Neural progenitor cell (in vitro differentiated cells): ENCODE measurements around the gene PLEKHG5. TPM values are rescaled to one million over a fixed set of nuclear protein-coding genes. Genes with fewer than 3 reads are reported as not detected.
A peak's percentile ranks its signal among the peaks of the same experiment; 100 is the strongest.
"Not testable (repeated sequence)": the region's sequence is repeated elsewhere in the genome, so short reads cannot be mapped to it uniquely, and the experiment has no call there.

Experiments used
- DNase-seq: peaks from one replicate; pipeline ENCODE4 v3.0.0-alpha.2; 2016; ENCODE audit warnings: low spot score
- H2AFZ ChIP-seq: fragments of 200-600 bp; sonication (generic); replicated peaks from 2 replicates; pipeline ENCODE4 v1.6.1; 2016; ENCODE audit warnings: antibody characterized with exemption
- H3F3A ChIP-seq: fragments of 200-600 bp; sonication (generic); 2 replicates; pipeline ENCODE4 v1.6.1; 2016; ENCODE audit warnings: antibody characterized with exemption, low read depth
- H3K27ac ChIP-seq: fragments of 200-600 bp; sonication (generic); 2 replicates; pipeline ENCODE4 v1.5.1; 2016; ENCODE audit warnings: mild to moderate bottlenecking
- H3K27me3 ChIP-seq: fragments of 200-600 bp; sonication (generic); 2 replicates; pipeline ENCODE4 v1.6.1; 2016; ENCODE audit warnings: mild to moderate bottlenecking, moderate library complexity
- H3K36me3 ChIP-seq: fragments of 200-600 bp; sonication (generic); 2 replicates; pipeline ENCODE4 v1.5.1; 2016
- H3K4me1 ChIP-seq: fragments of 200-600 bp; sonication (generic); 2 replicates; pipeline ENCODE4 v1.6.1; 2016; ENCODE audit warnings: mixed run types
- H3K4me2 ChIP-seq: fragments of 200-600 bp; sonication (generic); 2 replicates; pipeline ENCODE4 v1.6.1; 2016
- H3K4me3 ChIP-seq: fragments of 200-600 bp; sonication (generic); 2 replicates; pipeline ENCODE4 v1.5.1; 2016
- H3K79me2 ChIP-seq: fragments of 200-600 bp; sonication (generic); 2 replicates; pipeline ENCODE4 v1.6.1; 2016; ENCODE audit warnings: low read depth
- H3K9ac ChIP-seq: fragments of 200-600 bp; sonication (generic); 2 replicates; pipeline ENCODE4 v1.6.1; 2016
- H3K9me3 ChIP-seq: fragments of 200-600 bp; sonication (generic); 2 replicates; pipeline ENCODE4 v1.5.1; 2016; ENCODE audit warnings: low read depth
- H4K20me1 ChIP-seq: fragments of 200-600 bp; sonication (generic); 2 replicates; pipeline ENCODE4 v1.6.1; 2016; ENCODE audit warnings: low read depth
- H3K27ac Mint-ChIP-seq: 3 replicates; pipeline ENCODE4 v1.8.0; 2021; ENCODE audit warnings: mixed read lengths
- H3K27me3 Mint-ChIP-seq: 2 replicates; pipeline ENCODE4 v1.8.0; 2022; ENCODE audit warnings: low read depth, mild to moderate bottlenecking, inconsistent platforms, moderate library complexity, mixed read lengths; ENCODE audit not compliant: insufficient read depth
- H3K36me3 Mint-ChIP-seq: 3 replicates; pipeline ENCODE4 v1.8.0; 2021; ENCODE audit warnings: mixed read lengths
- H3K4me1 Mint-ChIP-seq: 3 replicates; pipeline ENCODE4 v1.8.0; 2021; ENCODE audit warnings: mixed read lengths
- H3K4me3 Mint-ChIP-seq: 3 replicates; pipeline ENCODE4 v1.8.0; 2021; ENCODE audit warnings: mild to moderate bottlenecking, moderate library complexity, mixed read lengths
- H3K9me3 Mint-ChIP-seq: 3 replicates; pipeline ENCODE4 v1.8.0; 2020; ENCODE audit warnings: mixed read lengths
- EZH2 ChIP-seq: fragments of 200-600 bp; sonication (generic); IDR thresholded peaks from 2 replicates; pipeline ENCODE4 v1.6.1; 2017; ENCODE audit warnings: antibody characterized with exemption, mild to moderate bottlenecking, moderate library complexity
- EZH2phosphoT487 ChIP-seq: fragments of 200-600 bp; sonication (generic); IDR thresholded peaks from 2 replicates; pipeline ENCODE4 v1.6.1; 2017; ENCODE audit warnings: antibody characterized with exemption
- total RNA-seq: library from RNA; depleted of rRNA; stranded (reverse); fragments of >200 nt; gene quantifications from 2 replicates; pipeline ENCODE4 v1.2.3, GENCODE V29; 2015; ENCODE audit warnings: low replicate concordance
- TF ChIP-seq, protein P1 (sequence below): fragments of 200-600 bp; sonication (generic); IDR thresholded peaks from 2 replicates; pipeline ENCODE4 v1.5.1; 2017; ENCODE audit warnings: antibody characterized with exemption, mild to moderate bottlenecking

Gene PLEKHG5
- total RNA-seq, 1 donor from 2014 or later: 7.4 TPM

DNA sequence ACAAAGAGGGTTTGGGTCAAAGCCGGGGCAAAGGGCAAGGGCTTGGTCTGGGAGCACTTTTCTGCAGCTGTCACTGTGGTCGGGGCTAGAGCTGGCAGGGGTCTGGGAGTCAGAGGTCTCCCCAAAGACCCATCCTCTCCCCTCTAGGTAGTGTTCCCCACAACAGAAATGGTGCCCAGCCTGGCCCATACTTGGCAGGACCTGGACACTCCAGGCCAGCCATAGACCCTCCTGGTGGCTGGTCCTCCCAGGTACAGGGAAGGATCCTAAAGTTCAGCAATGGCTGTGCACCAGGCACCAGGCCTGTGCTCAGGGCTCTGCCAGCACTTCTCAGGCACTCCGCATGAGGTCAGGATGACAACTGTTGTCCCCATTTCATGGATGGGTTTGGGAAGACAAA, 55.9 kb downstream of the PLEKHG5 start:
- Histone ChIP-seq H3K36me3 (no peaks in the 10 kb centered on the region), H3K27me3 (peaks cover 21% of the 10 kb centered on the region), H3K9ac (no peak overlapping the region), H3K4me3 (no peak overlapping the region), H3K4me1 (no peaks in the 10 kb centered on the region), H3K9me3 (no peaks in the 10 kb centered on the region), H3F3A (peaks cover 11% of the 10 kb centered on the region), H4K20me1 (peaks cover 5% of the 10 kb centered on the region), H3K79me2 (no peaks in the 10 kb centered on the region), H3K27ac (no peak overlapping the region), H3K4me2 (no peak overlapping the region), H2AFZ (no peak overlapping the region)
- Mint-ChIP-seq H3K4me3 (no peak overlapping the region), H3K4me1 (peaks cover 31% of the 10 kb centered on the region), H3K27ac (peak overlapping the region; percentile 14), H3K27me3 (peaks cover 17% of the 10 kb centered on the region), H3K36me3 (no peaks in the 10 kb centered on the region), H3K9me3 (no peaks in the 10 kb centered on the region)
- no peak for DNase-seq
- TF ChIP-seq EZH2 (no peak), EZH2phosphoT487 (no peak)
- TF ChIP-seq, protein P1, sequence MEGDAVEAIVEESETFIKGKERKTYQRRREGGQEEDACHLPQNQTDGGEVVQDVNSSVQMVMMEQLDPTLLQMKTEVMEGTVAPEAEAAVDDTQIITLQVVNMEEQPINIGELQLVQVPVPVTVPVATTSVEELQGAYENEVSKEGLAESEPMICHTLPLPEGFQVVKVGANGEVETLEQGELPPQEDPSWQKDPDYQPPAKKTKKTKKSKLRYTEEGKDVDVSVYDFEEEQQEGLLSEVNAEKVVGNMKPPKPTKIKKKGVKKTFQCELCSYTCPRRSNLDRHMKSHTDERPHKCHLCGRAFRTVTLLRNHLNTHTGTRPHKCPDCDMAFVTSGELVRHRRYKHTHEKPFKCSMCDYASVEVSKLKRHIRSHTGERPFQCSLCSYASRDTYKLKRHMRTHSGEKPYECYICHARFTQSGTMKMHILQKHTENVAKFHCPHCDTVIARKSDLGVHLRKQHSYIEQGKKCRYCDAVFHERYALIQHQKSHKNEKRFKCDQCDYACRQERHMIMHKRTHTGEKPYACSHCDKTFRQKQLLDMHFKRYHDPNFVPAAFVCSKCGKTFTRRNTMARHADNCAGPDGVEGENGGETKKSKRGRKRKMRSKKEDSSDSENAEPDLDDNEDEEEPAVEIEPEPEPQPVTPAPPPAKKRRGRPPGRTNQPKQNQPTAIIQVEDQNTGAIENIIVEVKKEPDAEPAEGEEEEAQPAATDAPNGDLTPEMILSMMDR: no peak

DNA sequence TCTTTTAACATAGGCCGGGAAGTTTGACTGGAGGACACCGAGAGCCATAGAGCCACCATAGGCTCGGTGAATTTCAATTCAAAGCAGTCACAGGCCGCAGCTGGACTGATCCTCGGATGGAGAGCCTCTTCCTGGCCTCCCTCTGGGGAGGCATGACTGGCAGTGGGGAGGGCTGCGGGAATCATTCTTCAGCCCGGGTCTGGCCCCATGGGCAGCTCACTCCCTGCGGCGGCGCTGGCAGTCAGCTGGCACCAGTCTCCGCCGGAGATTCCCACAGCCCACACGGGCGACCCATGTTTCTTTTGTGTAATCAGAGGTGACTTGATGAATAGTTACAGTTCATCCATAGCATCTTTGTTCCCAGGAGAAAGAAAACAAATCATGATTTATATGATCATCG, 56.3 kb downstream of the PLEKHG5 start:
- no peaks in the 10 kb centered on the region for H3K36me3 ChIP-seq
- no peaks in the 10 kb centered on the region for H3K79me2 ChIP-seq
- H3K4me1 ChIP-seq: peaks cover 3% of the 10 kb centered on the region
- H3K4me2 ChIP-seq: no peak overlapping the region
- H3K9me3 Mint-ChIP-seq: no peaks in the 10 kb centered on the region
- H2AFZ ChIP-seq: no peak overlapping the region
- no peak overlapping the region for H3K4me3 Mint-ChIP-seq
- no peak overlapping the region for H3K27ac ChIP-seq
- peaks cover 5% of the 10 kb centered on the region for H4K20me1 ChIP-seq
- no peak overlapping the region for H3K9ac ChIP-seq
- TF ChIP-seq EZH2phosphoT487 (no peak), EZH2 (no peak)
- TF ChIP-seq, protein P1: no peak
- peaks cover 21% of the 10 kb centered on the region for H3K27me3 Mint-ChIP-seq
- H3K9me3 ChIP-seq: no peaks in the 10 kb centered on the region
- H3K4me3 ChIP-seq: no peak overlapping the region
- H3F3A ChIP-seq: peaks cover 11% of the 10 kb centered on the region
- no peaks in the 10 kb centered on the region for H3K36me3 Mint-ChIP-seq
- no peak for DNase-seq
- peaks cover 35% of the 10 kb centered on the region for H3K4me1 Mint-ChIP-seq
- H3K27ac Mint-ChIP-seq: no peak overlapping the region
- peaks cover 18% of the 10 kb centered on the region for H3K27me3 ChIP-seq

DNA sequence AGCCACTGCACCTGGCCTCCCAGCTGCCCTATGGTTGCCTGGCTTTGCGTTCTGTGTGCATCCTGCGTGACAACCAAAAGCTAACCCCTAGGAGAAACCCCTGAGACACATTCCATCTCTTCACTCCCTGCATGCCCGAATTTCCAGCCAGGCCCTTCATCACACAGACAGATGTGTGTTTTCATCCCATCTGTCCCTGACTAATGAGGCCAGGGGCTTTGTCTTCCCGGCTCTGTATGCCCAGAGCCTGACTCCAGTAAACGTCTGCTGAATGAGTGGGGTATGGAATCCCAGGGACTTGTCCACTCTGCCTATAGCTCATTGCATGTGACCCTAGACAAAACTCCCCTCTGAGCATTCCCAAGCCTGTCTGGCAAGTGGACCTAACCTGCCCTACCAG, 57.3 kb downstream of the PLEKHG5 start:
- H3K9ac ChIP-seq: no peak overlapping the region
- peaks cover 5% of the 10 kb centered on the region for H3K4me1 ChIP-seq
- H3K36me3 Mint-ChIP-seq: no peaks in the 10 kb centered on the region
- no peak overlapping the region for H3K4me3 ChIP-seq
- H3K27ac Mint-ChIP-seq: no peak overlapping the region
- H4K20me1 ChIP-seq: peaks cover 4% of the 10 kb centered on the region
- peaks cover 8% of the 10 kb centered on the region for H3K27me3 ChIP-seq
- H3K79me2 ChIP-seq: no peaks in the 10 kb centered on the region
- H3K9me3 ChIP-seq: no peaks in the 10 kb centered on the region
- no peak overlapping the region for H3K27ac ChIP-seq
- H3K4me1 Mint-ChIP-seq: peaks cover 35% of the 10 kb centered on the region
- TF ChIP-seq, protein P1: no peak
- TF ChIP-seq EZH2phosphoT487: no peak
- no peak overlapping the region for H2AFZ ChIP-seq
- H3K9me3 Mint-ChIP-seq: no peaks in the 10 kb centered on the region
- no peaks in the 10 kb centered on the region for H3K36me3 ChIP-seq
- peaks cover 18% of the 10 kb centered on the region for H3K27me3 Mint-ChIP-seq
- no peak for DNase-seq
- H3K4me3 Mint-ChIP-seq: no peak overlapping the region
- peaks cover 4% of the 10 kb centered on the region for H3F3A ChIP-seq
- no peak overlapping the region for H3K4me2 ChIP-seq

DNA sequence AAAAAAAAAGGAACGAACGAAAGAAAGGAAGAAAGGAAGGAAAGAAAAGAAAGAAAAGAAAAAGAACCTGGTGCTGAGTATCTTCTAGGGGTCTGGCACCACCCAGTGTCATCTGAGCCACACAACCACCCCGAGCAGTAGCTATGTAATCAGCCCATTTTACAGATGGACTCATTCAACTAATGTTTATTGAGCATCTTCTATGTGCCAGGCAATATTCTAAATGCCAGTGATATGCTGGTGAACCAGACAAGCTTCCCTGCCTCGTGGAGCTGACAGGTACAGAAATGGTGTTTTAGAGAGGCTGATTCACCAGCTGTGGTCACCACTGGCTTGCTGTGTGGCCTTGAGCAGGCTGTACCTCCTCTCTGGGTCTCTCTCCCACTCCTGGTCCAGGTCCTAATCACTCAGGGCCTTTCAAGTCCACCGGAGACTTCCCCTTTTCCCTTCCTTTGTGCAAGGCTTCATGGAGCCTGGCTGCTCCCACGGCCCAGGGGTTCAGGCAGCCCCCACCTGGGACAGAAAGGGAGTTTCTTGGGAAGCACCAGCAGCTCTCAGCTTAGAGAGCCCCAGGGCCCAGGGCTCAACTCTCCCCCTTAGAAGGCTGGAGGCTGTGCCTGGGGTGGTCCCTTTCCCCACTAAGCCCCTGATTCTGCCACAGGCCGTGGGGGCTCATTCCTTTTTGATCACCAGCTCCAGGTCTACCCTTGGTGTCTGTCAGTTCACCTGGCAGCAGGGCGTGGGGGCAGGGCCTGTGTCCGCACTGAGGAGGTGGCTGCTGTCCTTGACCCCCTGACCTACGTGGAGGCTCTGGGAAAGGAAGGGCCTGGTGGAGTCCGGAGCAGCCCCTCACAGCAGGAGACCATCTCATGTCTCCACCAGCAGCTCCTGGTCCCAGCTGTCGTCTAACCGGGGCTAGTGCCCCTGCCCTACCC, 59.6 kb downstream of the PLEKHG5 start:
- peak; percentile 0 for DNase-seq
- not testable (repeated sequence) for H3K27ac ChIP-seq, H3K79me2 ChIP-seq, H3K9me3 ChIP-seq, H3K9ac ChIP-seq, H3K9me3 Mint-ChIP-seq, H3K4me3 ChIP-seq, H3K36me3 ChIP-seq, H3K4me1 ChIP-seq, H3K27ac Mint-ChIP-seq, H4K20me1 ChIP-seq, H3K4me2 ChIP-seq, H3K36me3 Mint-ChIP-seq, H3K4me3 Mint-ChIP-seq, H2AFZ ChIP-seq, H3F3A ChIP-seq
- H3K27me3 Mint-ChIP-seq: peaks cover 17% of the 10 kb centered on the region
- peaks cover 23% of the 10 kb centered on the region for H3K27me3 ChIP-seq
- H3K4me1 Mint-ChIP-seq: peaks cover 26% of the 10 kb centered on the region

DNA sequence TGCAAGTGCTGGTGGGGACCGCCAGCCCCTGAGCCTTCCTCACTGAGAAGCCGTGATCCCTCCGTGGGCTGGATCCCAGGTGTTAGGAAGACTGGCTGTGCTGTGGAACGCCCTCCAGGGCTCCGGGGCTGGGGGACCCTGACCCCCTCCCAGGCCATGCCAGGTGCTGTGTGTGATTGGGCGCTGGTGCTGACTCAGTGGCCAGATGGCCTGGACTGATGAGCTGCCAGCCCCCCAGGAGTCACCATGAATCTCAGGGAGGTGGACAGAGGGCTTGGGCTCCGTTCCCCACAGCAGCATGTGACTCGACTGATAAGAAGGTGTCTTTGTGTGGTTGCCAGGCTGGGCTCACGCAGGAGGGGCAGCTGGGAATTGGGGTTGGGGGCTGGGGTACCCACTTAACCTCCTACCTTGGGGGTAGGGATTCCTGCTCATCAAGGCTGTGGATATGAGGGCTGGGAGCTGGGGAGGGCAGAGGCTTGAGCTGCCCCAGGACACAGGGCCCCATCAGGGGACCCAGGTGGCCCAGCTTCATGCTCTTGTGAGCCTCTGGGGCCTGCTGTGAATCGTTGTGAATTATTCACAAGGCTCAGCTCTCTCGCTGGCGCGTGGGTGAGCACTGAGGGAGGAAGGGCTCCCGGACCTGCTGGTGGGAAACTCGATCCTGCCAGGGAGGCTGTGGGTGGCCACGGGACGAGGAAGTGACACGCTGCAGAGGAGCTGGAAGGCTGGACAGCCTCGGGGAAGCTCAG, 61.6 kb downstream of the PLEKHG5 start:
- peak overlapping the region; percentile 10 for H2AFZ ChIP-seq
- H3K4me1 Mint-ChIP-seq: peaks cover 27% of the 10 kb centered on the region
- not testable (repeated sequence) for H3K9me3 Mint-ChIP-seq, H3K9me3 ChIP-seq, H3F3A ChIP-seq, H3K4me1 ChIP-seq, H3K36me3 Mint-ChIP-seq, H3K79me2 ChIP-seq, H3K9ac ChIP-seq, H3K36me3 ChIP-seq, H3K4me3 ChIP-seq, H3K4me2 ChIP-seq, H3K4me3 Mint-ChIP-seq, H3K27ac ChIP-seq
- peak; percentile 21 for DNase-seq
- peaks cover 44% of the 10 kb centered on the region for H3K27me3 ChIP-seq
- peaks cover 10% of the 10 kb centered on the region for H4K20me1 ChIP-seq
- peak overlapping the region; percentile 25 for H3K27ac Mint-ChIP-seq
- H3K27me3 Mint-ChIP-seq: peaks cover 32% of the 10 kb centered on the region
